SK-N-SH treated with all-trans-retinoic acid at 6 μM for 48 hours (cell line): Measurements from ENCODE around the gene VSIR.

Source experiments
- ARNTL ChIP-seq: fragments of 450-650 bp; formaldehyde crosslinking; IDR thresholded peaks from 2 replicates; pipeline ENCODE4 v1.5.0; 2020; ENCODE audit warnings: low read depth, mild to moderate bottlenecking, moderate library complexity, borderline replicate concordance
- BACH2 ChIP-seq: fragments of 250-450 bp; sonication (Bioruptor Pico); IDR thresholded peaks from 2 replicates; pipeline ENCODE4 v1.9.0; 2021; ENCODE audit warnings: mild to moderate bottlenecking, borderline replicate concordance
- CREB5 ChIP-seq: fragments of 250-450 bp; sonication (Bioruptor Pico); IDR thresholded peaks from 2 replicates; pipeline ENCODE4 v1.5.1; 2020; ENCODE audit warnings: low read depth, mild to moderate bottlenecking, moderate library complexity
- ISL1 ChIP-seq: fragments of 250-450 bp; sonication (Bioruptor Pico); IDR thresholded peaks from 2 replicates; pipeline ENCODE4 v2.1.2; 2022; ENCODE audit warnings: mild to moderate bottlenecking, moderate library complexity
- PATZ1 ChIP-seq: fragments of 250-450 bp; sonication (Bioruptor Pico); IDR thresholded peaks from 2 replicates; pipeline ENCODE4 v1.8.0; 2020; ENCODE audit warnings: mild to moderate bottlenecking, moderate library complexity, borderline replicate concordance
- POU6F1 ChIP-seq: fragments of 250-450 bp; sonication (Bioruptor Pico); IDR thresholded peaks from 2 replicates; pipeline ENCODE4 v1.8.0; 2021; ENCODE audit warnings: low read depth, mild to moderate bottlenecking, moderate library complexity, borderline replicate concordance
- SNAI2 ChIP-seq: fragments of 250-450 bp; sonication (Bioruptor Pico); IDR thresholded peaks from 2 replicates; pipeline ENCODE4 v1.5.0; 2020; ENCODE audit warnings: mild to moderate bottlenecking, moderate library complexity
- TOX ChIP-seq: fragments of 250-450 bp; sonication (Bioruptor Pico); IDR thresholded peaks from 2 replicates; pipeline ENCODE4 v1.8.0; 2021; ENCODE audit warnings: mild to moderate bottlenecking, moderate library complexity, borderline replicate concordance
- ZC3H10 ChIP-seq: fragments of 250-450 bp; sonication (Bioruptor Pico); IDR thresholded peaks from 2 replicates; pipeline ENCODE4 v1.5.1; 2021; ENCODE audit warnings: mild to moderate bottlenecking, moderate library complexity
- ZFP3 ChIP-seq: fragments of 250-450 bp; sonication (Bioruptor Pico); IDR thresholded peaks from 2 replicates; pipeline ENCODE4 v1.5.0; 2020; ENCODE audit warnings: mild to moderate bottlenecking, moderate library complexity
- ZFP30 ChIP-seq: fragments of 450-650 bp; formaldehyde crosslinking; IDR thresholded peaks from 2 replicates; pipeline ENCODE4 v1.5.0; 2022; ENCODE audit warnings: mild to moderate bottlenecking, moderate library complexity
- ZNF565 ChIP-seq: fragments of 450-650 bp; formaldehyde crosslinking; conservative IDR thresholded peaks from 2 replicates; pipeline ENCODE4 v1.5.0; 2020; ENCODE audit warnings: low read depth, mild to moderate bottlenecking, moderate library complexity
- ZNF70 ChIP-seq: fragments of 450-650 bp; formaldehyde crosslinking; IDR thresholded peaks from 2 replicates; pipeline ENCODE4 v1.5.0; 2020; ENCODE audit warnings: mild to moderate bottlenecking, moderate library complexity
- ZNF8 ChIP-seq: fragments of 450-650 bp; formaldehyde crosslinking; IDR thresholded peaks from 2 replicates; pipeline ENCODE4 v1.5.0; 2020; ENCODE audit warnings: mild to moderate bottlenecking, moderate library complexity

- TF ChIP-seq CREB5 (CRISPR knock-in tag) (no peak), BACH2 (no peak), ZFP3 (CRISPR knock-in tag) (no peak), POU6F1 (no peak), SNAI2 (no peak), ZC3H10 (CRISPR knock-in tag) (no peak), ZNF565 (CRISPR knock-in tag) (no peak), ZFP30 (CRISPR knock-in tag) (no peak), PATZ1 (CRISPR knock-in tag) (no peak), ARNTL (no peak), ZNF70 (CRISPR knock-in tag) (no peak), ZNF8 (CRISPR knock-in tag) (no peak), TOX (CRISPR knock-in tag) (no peak), ISL1 (CRISPR knock-in tag) (no peak)
Measured at GRCh38 chr10:71721313-71721712, 52.0 kb downstream of the VSIR start.
